ENCODE measurements around the gene CTDSP1. TPM values are rescaled to one million over a fixed set of nuclear protein-coding genes. Genes with fewer than 3 reads are reported as not detected.

The CTDSP1 gene
- total and polyA plus RNA-seq, 2 donors (not counting 1 experiment from before 2014, with no cell fraction given): 99.8 to 207 TPM

- ATAC-seq (ENCODE audit: low read depth): peak; percentile 69
- H3K9me3 ChIP-seq (ENCODE audit: control extremely low read depth in 1 of 3, control insufficient read depth in 2 of 3, insufficient read depth in 1 of 3, low read length in 2 of 3): peaks cover 0 to 19% (median 0%) of the 10 kb centered on the region in 3 donors
- Mint-ChIP-seq H3K9me3 (ENCODE audit: insufficient read depth) (no peaks in the 10 kb centered on the region), H3K27me3 (no peaks in the 10 kb centered on the region), H3K4me3 (peak overlapping the region; percentile 96), H3K27ac (peak overlapping the region; percentile 99), H3K4me1 (peaks cover 53% of the 10 kb centered on the region)
- no peaks in the 10 kb centered on the region for H3K27me3 ChIP-seq (replicated peaks in 1 of 4; ENCODE audit: control extremely low read depth in 1 of 4, control insufficient read depth in 3 of 4, insufficient read depth in 4 of 4, low read length in 3 of 4)
- no peaks in the 10 kb centered on the region for H3K36me3 ChIP-seq (replicated peaks in 1 of 2; ENCODE audit: control extremely low read depth in 1 of 2, control insufficient read depth in 1 of 2, extremely low read depth in 1 of 2, insufficient read depth in 2 of 2, low read length in 1 of 2)
- POLR2A ChIA-PET: interaction anchor here (0.6 to 2.8 kb wide), 9 partner anchors 8 to 275 kb away, joined by 3 to 16 read pairs (median 4); partner anchors contain the start of genes AAMP, PNKD, RNF25 and STK36
- DNase-seq: peak; percentile 98
- no peak for TF ChIP-seq EZH2 (IDR thresholded peaks at IDR 0.05; ENCODE audit: borderline replicate concordance, insufficient read depth, low read depth, low read length, poor library complexity, severe bottlenecking)
- TF ChIP-seq CTCF (IDR thresholded peaks at IDR 0.05): peak; percentile 83
- H4K20me1 ChIP-seq (ENCODE audit: control insufficient read depth, insufficient read depth, low read length, poor library complexity, severe bottlenecking): peaks cover 1% of the 10 kb centered on the region
- H3K4me1 ChIP-seq (ENCODE audit: control insufficient read depth in 2 of 2, insufficient read depth in 2 of 2, low read length in 2 of 2): peaks cover 35 to 61% of the 10 kb centered on the region in 2 donors
- peak overlapping the region; percentile 75 to 94 (median 89) for H3K4me3 ChIP-seq (ENCODE audit: control extremely low read depth in 1 of 5, extremely low read depth in 1 of 5, insufficient read depth in 1 of 5, low read depth in 2 of 5, low read length in 4 of 5)
- peak overlapping the region; percentile 88 to 89 for H3K27ac ChIP-seq (ENCODE audit: low read length in 2 of 2)
- CTCF ChIA-PET: interaction anchor here (0.6 to 6.8 kb wide), 16 partner anchors 9 to 262 kb away, joined by 3 to 77 read pairs (median 4); partner anchors contain the start of genes AAMP, ARPC2, CATIP and CXCR1
- WGBS (ENCODE audit: insufficient coverage): 3% methylated on average over 41 of the region's 57 CpGs
- peak overlapping the region; percentile 95 for H2AFZ ChIP-seq (ENCODE audit: insufficient read depth, low read depth, low read length, poor library complexity, severe bottlenecking)
- H3K79me2 ChIP-seq (ENCODE audit: control insufficient read depth, insufficient read depth, low read length): peaks cover 8% of the 10 kb centered on the region
- H3K4me2 ChIP-seq (replicated peaks; ENCODE audit: low read depth, low read length, poor library complexity, severe bottlenecking): peak overlapping the region; percentile 90
- intact Hi-C loops (cut with micrococcal nuclease): loop anchor here (1.0 to 5.0 kb wide), 13 partner anchors 10 to 991 kb away; partner anchors contain the start of genes AAMP, ARPC2, CATIP and CNOT9
- peak overlapping the region; percentile 78 for H3K9ac ChIP-seq (ENCODE audit: low read length)
These were observed 3.6 kb upstream of the CTDSP1 start for GRCh38 chr2:218395826-218396687.

Data from B cell (primary cell).